Natural killer cell (primary cell): ENCODE results near the gene FSTL4. TPM values are rescaled to one million over a fixed set of nuclear protein-coding genes. Genes with fewer than 3 reads are reported as not detected.

ENCODE experiments used
- ATAC-seq, 3 donors: fragments of 150-1000 bp in 2 of 3; fragments of 200-7000 bp in 1 of 3; cut with Tn5 transposase; 1 replicate in 1 of 3; 2 replicates in 2 of 3; pipeline ENCODE4 v1.10.0; 2021; ENCODE audit warnings: mild to moderate bottlenecking in 2 of 3, moderate library complexity in 2 of 3
- DNase-seq, 2 donors: peaks; one replicate each; pipeline versions ENCODE4 v3.0.0 to v3.0.0-alpha.2; 2013 to 2021; ENCODE audit warnings: mixed read lengths in 1 of 2
- H3K27ac ChIP-seq: one replicate; pipeline ENCODE4 v1.5.1; 2013; ENCODE audit warnings: mild to moderate bottlenecking, low read length
- H3K27me3 ChIP-seq: one replicate; pipeline ENCODE4 v1.6.1; 2013; ENCODE audit warnings: low read length; ENCODE audit not compliant: control insufficient read depth, insufficient read depth
- H3K36me3 ChIP-seq: one replicate; pipeline ENCODE4 v1.6.1; 2013; ENCODE audit warnings: low read length; ENCODE audit not compliant: control insufficient read depth, insufficient read depth
- H3K4me1 ChIP-seq: one replicate; pipeline ENCODE4 v1.6.1; 2013; ENCODE audit warnings: low read length; ENCODE audit not compliant: control insufficient read depth, insufficient read depth
- H3K4me3 ChIP-seq: one replicate; pipeline ENCODE4 v1.5.1; 2013; ENCODE audit warnings: low read length
- H3K9me3 ChIP-seq: one replicate; pipeline ENCODE4 v1.6.1; 2013; ENCODE audit warnings: low read length; ENCODE audit not compliant: control insufficient read depth, insufficient read depth
- H3K27ac Mint-ChIP-seq, 2 donors: one replicate each; pipeline ENCODE4 v1.8.0; 2022; ENCODE audit warnings: mild to moderate bottlenecking in 2 of 2, mixed read lengths in 2 of 2, moderate library complexity in 1 of 2
- H3K27me3 Mint-ChIP-seq, 2 donors: one replicate each; pipeline ENCODE4 v1.8.0; 2022; ENCODE audit warnings: low read depth in 2 of 2, mixed read lengths in 2 of 2
- H3K36me3 Mint-ChIP-seq: one replicate; pipeline ENCODE4 v1.8.0; 2022; ENCODE audit warnings: mixed read lengths
- H3K4me1 Mint-ChIP-seq, 2 donors: one replicate each; pipeline ENCODE4 v1.8.0; 2022; ENCODE audit warnings: mixed read lengths in 2 of 2
- H3K4me3 Mint-ChIP-seq: one replicate; pipeline ENCODE4 v1.8.0; 2022; ENCODE audit warnings: mild to moderate bottlenecking, moderate library complexity, mixed read lengths
- H3K9me3 Mint-ChIP-seq, 2 donors: one replicate each; pipeline ENCODE4 v1.8.0; 2022; ENCODE audit warnings: mixed read lengths in 2 of 2
- CTCF ChIP-seq: fragments of 200-600 bp; IDR thresholded peaks from one replicate; pipeline ENCODE4 v1.8.0; 2022; ENCODE audit warnings: antibody characterized with exemption
- WGBS: methylation state at CpG from one replicate; pipeline ENCODE4 v1.1.7; 2013; ENCODE audit warnings: missing lambda C conversion rate; ENCODE audit not compliant: insufficient coverage; 5-methylcytosine and 5-hydroxymethylcytosine counted together
- intact Hi-C: fragments of 100-400 bp; cut with micrococcal nuclease; formaldehyde crosslinking; loops from one replicate; pipeline ENCODE4 v1.14.2; 2022
- total RNA-seq, 4 donors: library from RNA; stranded (reverse); fragments of 120-200 nt in 1 of 4; gene quantifications; one replicate each; pipeline versions ENCODE4 v1.2.3 to v1.2.4, GENCODE V29; 2013 to 2022

Gene FSTL4
- total RNA-seq, 3 donors from 2014 or later (not counting 1 experiment from before 2014, with no cell fraction given): 0.11 to 0.75 (median 0.55) TPM

GRCh38 chr5:133512896-133513295 is 99.4 kb downstream of the FSTL4 start:
- Mint-ChIP-seq H3K4me3 (no peak overlapping the region), H3K9me3 (no peaks in the 10 kb centered on the region), H3K27ac (no peak overlapping the region), H3K4me1 (no peaks in the 10 kb centered on the region), H3K36me3 (no peaks in the 10 kb centered on the region), H3K27me3 (peaks cover 16 to 35% of the 10 kb centered on the region in 2 donors)
- Histone ChIP-seq H3K27ac (no peak overlapping the region), H3K27me3 (no peaks in the 10 kb centered on the region), H3K4me3 (no peak overlapping the region), H3K4me1 (no peaks in the 10 kb centered on the region), H3K9me3 (no peaks in the 10 kb centered on the region), H3K36me3 (no peaks in the 10 kb centered on the region)
- 91% methylated on average over 6 of the region's 6 CpGs for WGBS
- DNase-seq: no peak
- intact Hi-C loops: no loop called here
- no peak for ATAC-seq
- no peak for TF ChIP-seq CTCF

GRCh38 chr5:133511653-133512235 is 100.6 kb downstream of the FSTL4 start:
- H3K27me3 Mint-ChIP-seq: peaks cover 16 to 35% of the 10 kb centered on the region in 2 donors

GRCh38 chr5:133510634-133511262 is 101.6 kb downstream of the FSTL4 start:
- Mint-ChIP-seq H3K4me1 (no peaks in the 10 kb centered on the region), H3K9me3 (no peaks in the 10 kb centered on the region), H3K4me3 (no peak overlapping the region), H3K36me3 (no peaks in the 10 kb centered on the region), H3K27me3 (peaks cover 14 to 25% of the 10 kb centered on the region in 2 donors), H3K27ac (no peak overlapping the region)
- TF ChIP-seq CTCF: no peak
- Histone ChIP-seq H3K4me3 (no peak overlapping the region), H3K27me3 (no peaks in the 10 kb centered on the region), H3K9me3 (no peaks in the 10 kb centered on the region), H3K4me1 (no peaks in the 10 kb centered on the region), H3K36me3 (no peaks in the 10 kb centered on the region), H3K27ac (no peak overlapping the region)
- no peak for ATAC-seq
- DNase-seq: no peak
- 88% methylated on average over 11 of the region's 11 CpGs for WGBS
- intact Hi-C loops: no loop called here

More at GRCh38 chr5:133511653-133512235, 100.6 kb downstream of the FSTL4 start:
- H3K9me3 Mint-ChIP-seq: no peaks in the 10 kb centered on the region
- H3K36me3 ChIP-seq: no peaks in the 10 kb centered on the region
- no peak for DNase-seq
- H3K27me3 ChIP-seq: no peaks in the 10 kb centered on the region
- no peak overlapping the region for H3K4me3 ChIP-seq
- no peak for TF ChIP-seq CTCF
- 95% methylated on average over 7 of the region's 7 CpGs for WGBS
- no peak overlapping the region for H3K27ac Mint-ChIP-seq
- H3K4me3 Mint-ChIP-seq: no peak overlapping the region
- H3K4me1 Mint-ChIP-seq: no peaks in the 10 kb centered on the region
- intact Hi-C loops: no loop called here
- H3K36me3 Mint-ChIP-seq: no peaks in the 10 kb centered on the region
- H3K4me1 ChIP-seq: no peaks in the 10 kb centered on the region
- no peak for ATAC-seq
- H3K27ac ChIP-seq: no peak overlapping the region
- H3K9me3 ChIP-seq: no peaks in the 10 kb centered on the region

- H3K4me3 Mint-ChIP-seq: no peak overlapping the region
- H3K36me3 ChIP-seq: no peaks in the 10 kb centered on the region
- H3K4me3 ChIP-seq: no peak overlapping the region
- H3K4me1 Mint-ChIP-seq: no peaks in the 10 kb centered on the region
- no peak for ATAC-seq
- H3K9me3 ChIP-seq: no peaks in the 10 kb centered on the region
- no peaks in the 10 kb centered on the region for H3K4me1 ChIP-seq
- H3K27me3 Mint-ChIP-seq: peaks cover 15 to 16% of the 10 kb centered on the region in 2 donors
- H3K27ac Mint-ChIP-seq: no peak overlapping the region
- H3K27me3 ChIP-seq: no peaks in the 10 kb centered on the region
- no peak overlapping the region for H3K27ac ChIP-seq
- no peaks in the 10 kb centered on the region for H3K9me3 Mint-ChIP-seq
- intact Hi-C loops: no loop called here
- H3K36me3 Mint-ChIP-seq: no peaks in the 10 kb centered on the region
- DNase-seq: no peak
- no peak for TF ChIP-seq CTCF
- 86% methylated on average over 4 of the region's 4 CpGs for WGBS
Observed at GRCh38 chr5:133509742-133510079, 102.6 kb downstream of the FSTL4 start.
